Liver (tissue), 3 donors: ENCODE data around the gene GSK3A.

Experiments
- CTCF ChIP-seq: fragments of 150-350 bp; IDR thresholded peaks from 2 replicates; pipeline ENCODE4 v1.5.1; 2017; ENCODE audit warnings: improper control_type of control experiment, low read depth, low read length; ENCODE audit not compliant: missing input control
- GABPA ChIP-seq, 2 donors: IDR thresholded peaks in 1 of 2; conservative IDR thresholded peaks in 1 of 2; 2 replicates each; pipeline ENCODE4 v1.6.1; 2016; ENCODE audit warnings: antibody characterized with exemption in 2 of 2, mild to moderate bottlenecking in 1 of 2, moderate library complexity in 1 of 2
- donor health status: healthy.
- donor health status: healthy.

GRCh38 chr19:42246922-42247639 is 4.7 kb upstream of the GSK3A start:
- no peak for TF ChIP-seq GABPA (IDR thresholded peaks at IDR 0.05 in 1 of 2, conservative IDR thresholded peaks at IDR 0.05 in 1 of 2)
- no peak for TF ChIP-seq CTCF
